Measurements from ENCODE around the gene STAB1.

Gene STAB1

GRCh38 chr3:52461874-52462273 lies 33.3 kb upstream of the STAB1 start:
- no peak for DNase-seq (ENCODE audit: low read depth)

- DNase-seq (ENCODE audit: low read depth), result no peak
Measured at GRCh38 chr3:52463416-52463815, 31.7 kb upstream of the STAB1 start.

- no peak for DNase-seq (ENCODE audit: low read depth)
Measured at GRCh38 chr3:52468336-52468735, 26.8 kb upstream of the STAB1 start.

- no peak for DNase-seq (ENCODE audit: low read depth)
Measured at GRCh38 chr3:52469001-52469400, 26.1 kb upstream of the STAB1 start.

GRCh38 chr3:52470920-52471319 lies 24.2 kb upstream of the STAB1 start:
- no peak for DNase-seq (ENCODE audit: low read depth)

- DNase-seq (ENCODE audit: low read depth), result no peak
Measured at GRCh38 chr3:52471371-52472238, 23.5 kb upstream of the STAB1 start.

GRCh38 chr3:52472239-52473000 lies 22.7 kb upstream of the STAB1 start:
- no peak for DNase-seq (ENCODE audit: low read depth)

- no peak for DNase-seq (ENCODE audit: low read depth)
Measured at GRCh38 chr3:52473026-52473425, 22.1 kb upstream of the STAB1 start.

- no peak for DNase-seq (ENCODE audit: low read depth)
Measured at GRCh38 chr3:52477076-52477795, 17.9 kb upstream of the STAB1 start.

- no peak for DNase-seq (ENCODE audit: low read depth)
Measured at GRCh38 chr3:52477796-52478095, 17.4 kb upstream of the STAB1 start.

GRCh38 chr3:52479037-52479876 lies 15.9 kb upstream of the STAB1 start:
- DNase-seq (ENCODE audit: low read depth), result no peak

GRCh38 chr3:52479877-52480575 lies 15.1 kb upstream of the STAB1 start:
- DNase-seq (ENCODE audit: low read depth), result no peak

GRCh38 chr3:52480768-52481715 lies 14.1 kb upstream of the STAB1 start:
- no peak for DNase-seq (ENCODE audit: low read depth)

- DNase-seq (ENCODE audit: low read depth), result no peak
Measured at GRCh38 chr3:52481819-52482521, 13.2 kb upstream of the STAB1 start.

GRCh38 chr3:52483081-52483480 lies 12.1 kb upstream of the STAB1 start:
- DNase-seq (ENCODE audit: low read depth), result no peak

GRCh38 chr3:52483577-52484381 lies 11.4 kb upstream of the STAB1 start:
- peak; percentile 32 for DNase-seq (ENCODE audit: low read depth)

- DNase-seq (ENCODE audit: low read depth), result no peak
Measured at GRCh38 chr3:52484680-52485461, 10.3 kb upstream of the STAB1 start.
